Raji (cell line): ENCODE data around the gene HDGFL2.
A peak's percentile ranks its signal among the peaks of the same experiment; 100 is the strongest.

Source experiments
- POLR2A ChIP-seq: IDR thresholded peaks from 2 replicates; pipeline ENCODE4 v1.6.1; 2011; ENCODE audit warnings: low read depth, low read length, control low read depth; ENCODE audit not compliant: insufficient read depth

HDGFL2 gene

DNA sequence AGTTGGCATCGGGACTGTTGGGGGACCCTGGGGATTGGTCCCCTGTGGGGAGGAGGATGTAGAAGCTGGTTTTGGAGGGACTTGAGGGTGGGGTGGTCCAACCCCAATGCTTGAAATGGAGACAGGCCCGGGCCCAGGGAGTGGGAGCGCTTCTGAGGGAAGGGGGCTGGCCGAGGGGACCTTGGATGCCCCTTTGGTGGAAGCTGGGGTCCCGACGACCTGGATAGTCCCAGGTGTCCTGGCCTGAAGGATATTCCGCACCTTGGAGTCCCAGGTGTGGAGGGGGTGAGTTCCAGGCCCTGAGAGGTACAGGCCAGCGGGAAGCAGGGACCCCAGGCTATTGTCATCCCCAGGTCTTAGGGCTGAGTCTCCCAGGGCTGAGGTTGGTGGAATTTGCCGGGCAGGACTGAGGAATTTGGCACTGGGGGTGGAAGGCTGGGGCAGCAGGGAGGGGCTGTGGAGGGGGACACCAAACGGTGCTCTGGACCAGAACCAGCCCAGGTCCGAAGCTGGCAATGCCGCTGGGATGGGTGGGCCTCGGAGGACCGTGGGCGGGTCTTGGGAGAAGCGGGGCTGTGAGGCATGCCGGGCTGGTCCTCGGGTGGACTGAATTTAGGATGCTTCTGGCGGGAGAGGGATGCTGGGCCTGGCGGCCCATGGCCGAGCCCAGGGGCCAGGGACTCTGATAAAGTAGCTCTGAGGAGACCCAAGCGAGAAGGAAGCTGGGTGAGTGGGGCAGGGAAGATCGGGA, 1.8 kb downstream of the HDGFL2 start:
- no peak for TF ChIP-seq POLR2A

DNA sequence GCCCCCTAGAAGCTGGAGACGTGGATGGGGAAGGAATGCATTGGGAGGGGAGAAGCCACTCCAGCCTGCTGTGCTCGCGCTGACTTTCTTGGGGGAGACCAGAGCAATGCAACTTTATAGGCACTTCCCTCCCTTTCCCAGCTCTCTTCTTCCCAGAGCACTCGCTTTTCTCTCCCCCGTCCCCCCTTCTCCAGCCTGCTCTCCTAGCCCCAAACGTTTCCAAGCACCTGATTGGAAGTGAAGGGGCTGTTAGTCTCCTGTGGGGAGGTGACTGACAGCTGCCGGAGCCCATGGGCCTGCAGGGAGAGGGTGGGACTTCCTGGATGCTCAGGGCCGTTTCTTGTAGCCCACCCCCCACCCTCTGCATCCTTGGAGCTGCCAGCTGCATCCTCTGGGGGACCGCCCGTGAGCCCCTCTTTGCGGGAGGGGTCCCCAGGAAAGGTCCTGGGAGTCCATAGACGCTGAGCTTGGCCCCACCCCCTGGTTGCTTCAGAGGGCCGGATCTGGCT, 2.5 kb downstream of the HDGFL2 start:
- peak; percentile 49 for TF ChIP-seq POLR2A

DNA sequence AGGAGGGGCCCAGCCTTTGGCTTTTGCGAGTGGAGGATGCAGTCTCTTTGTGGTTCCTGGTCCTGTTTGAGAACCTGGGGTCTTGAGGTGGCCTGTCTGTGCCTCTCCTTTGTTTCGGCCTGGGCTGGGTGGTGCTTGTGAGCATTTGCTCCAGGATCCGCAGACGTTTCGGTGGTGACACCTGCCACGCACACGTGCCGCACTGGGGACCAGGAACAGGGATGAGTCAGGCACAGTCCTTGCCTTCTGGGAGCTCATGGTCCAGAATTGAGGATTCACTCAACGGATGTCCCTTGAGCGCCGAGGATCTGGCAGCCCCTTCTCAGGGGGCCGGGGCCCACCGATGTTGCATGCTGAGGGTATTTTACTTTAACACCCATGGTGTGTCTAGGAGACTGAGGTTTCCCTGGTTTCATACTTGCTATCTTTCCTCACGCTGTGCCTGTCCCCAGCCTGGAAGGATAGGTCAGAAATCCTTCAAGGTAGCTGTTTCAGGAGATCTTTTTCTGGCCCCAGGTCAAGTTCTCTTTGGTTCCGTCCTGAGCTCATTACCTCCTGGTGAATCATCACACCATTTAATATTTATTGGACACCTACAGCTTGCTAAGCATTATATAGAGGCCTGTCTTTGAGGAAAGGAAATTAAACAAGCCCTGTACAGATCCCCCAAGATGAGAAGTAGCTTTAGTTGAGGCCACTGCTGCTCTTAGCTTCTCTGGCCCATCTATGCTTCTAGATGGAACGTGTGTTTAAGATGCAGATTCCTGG, 5.1 kb downstream of the HDGFL2 start:
- no peak for TF ChIP-seq POLR2A

DNA sequence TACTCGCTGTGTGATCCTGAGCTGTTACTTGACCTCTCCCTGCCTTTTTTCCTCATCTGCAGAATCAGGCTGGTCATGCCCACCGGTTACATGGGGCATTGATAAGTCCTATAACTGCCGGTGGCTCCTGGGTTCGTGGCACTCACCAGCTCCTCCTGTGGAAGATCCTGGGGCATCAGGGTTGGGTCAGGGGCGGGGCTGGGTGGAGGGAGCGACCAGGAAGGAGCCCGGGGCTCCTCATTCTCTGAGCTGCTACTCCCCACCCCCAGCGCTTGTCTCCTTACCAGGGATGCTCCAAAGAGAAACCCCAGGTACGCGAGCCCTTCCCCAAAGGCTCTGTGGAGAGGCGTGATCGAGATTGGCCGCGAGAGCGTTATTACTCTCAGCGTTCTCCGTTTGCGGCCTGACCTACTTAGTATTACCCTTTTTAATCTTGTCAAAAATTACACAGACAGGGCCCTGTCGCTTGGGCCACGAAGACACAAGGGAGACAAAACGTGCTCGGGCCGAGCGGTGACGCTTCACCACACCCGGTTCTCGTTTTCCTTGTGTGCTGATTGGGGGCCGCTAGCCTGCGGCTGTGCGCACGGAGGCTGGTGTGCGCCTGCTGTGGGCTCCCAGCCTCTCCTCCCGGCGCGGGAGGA, 10.7 kb downstream of the HDGFL2 start:
- no peak for TF ChIP-seq POLR2A

DNA sequence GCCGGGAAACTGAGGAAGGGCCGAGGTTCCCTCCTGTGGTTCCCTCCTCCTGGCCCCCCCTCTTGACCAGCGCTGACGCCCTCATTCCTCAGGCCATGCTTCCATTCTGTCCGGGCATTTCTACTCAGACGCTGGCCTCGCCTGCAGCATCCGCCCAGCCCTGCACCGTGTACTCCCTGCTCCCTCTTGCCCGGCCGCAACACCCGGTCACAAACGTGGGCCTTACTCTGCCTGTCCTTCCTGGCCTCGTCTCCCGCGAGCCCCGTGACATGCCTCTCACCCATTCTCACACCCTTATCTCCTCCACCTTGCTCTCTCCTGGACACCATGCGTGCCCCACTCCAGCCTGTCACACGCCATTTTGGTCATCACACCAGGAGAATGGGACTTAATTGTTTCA, 11.3 kb downstream of the HDGFL2 start:
- no peak for TF ChIP-seq POLR2A

DNA sequence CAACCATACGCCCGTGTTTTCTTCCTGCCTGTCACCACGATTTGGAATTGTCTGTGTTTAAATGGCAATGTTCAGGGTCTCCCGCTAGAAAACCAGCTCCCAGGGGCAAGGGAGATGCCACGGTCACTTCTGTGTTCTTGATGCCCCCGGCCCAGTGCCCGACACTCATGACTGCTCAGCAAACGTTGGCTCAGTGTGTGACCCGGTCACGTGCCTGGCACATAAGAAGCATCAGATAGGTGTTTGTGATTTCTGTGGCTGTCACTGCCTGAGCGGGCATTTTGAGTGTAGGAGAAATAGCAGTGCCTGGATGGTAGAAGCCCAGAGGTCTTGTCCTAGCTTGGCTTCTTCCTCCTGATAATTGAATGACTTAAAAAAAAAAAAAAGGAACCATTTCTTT, 15.5 kb downstream of the HDGFL2 start:
- no peak for TF ChIP-seq POLR2A

DNA sequence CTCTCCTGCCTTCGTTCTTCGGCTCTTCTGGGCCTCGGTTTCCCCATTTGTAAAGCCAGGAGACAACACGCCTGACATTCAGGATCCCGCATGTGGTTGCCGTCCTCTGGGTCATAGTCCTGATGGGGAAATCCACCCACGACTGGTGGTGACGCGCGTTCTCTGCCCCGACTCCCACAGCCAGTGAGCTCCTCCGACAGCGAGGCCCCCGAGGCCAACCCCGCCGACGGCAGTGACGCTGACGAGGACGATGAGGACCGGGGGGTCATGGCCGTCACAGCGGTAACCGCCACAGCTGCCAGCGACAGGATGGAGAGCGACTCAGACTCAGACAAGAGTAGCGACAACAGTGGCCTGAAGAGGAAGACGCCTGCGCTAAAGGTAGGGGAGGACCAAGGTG, 16.4 kb downstream of the HDGFL2 start:
- no peak for TF ChIP-seq POLR2A

DNA sequence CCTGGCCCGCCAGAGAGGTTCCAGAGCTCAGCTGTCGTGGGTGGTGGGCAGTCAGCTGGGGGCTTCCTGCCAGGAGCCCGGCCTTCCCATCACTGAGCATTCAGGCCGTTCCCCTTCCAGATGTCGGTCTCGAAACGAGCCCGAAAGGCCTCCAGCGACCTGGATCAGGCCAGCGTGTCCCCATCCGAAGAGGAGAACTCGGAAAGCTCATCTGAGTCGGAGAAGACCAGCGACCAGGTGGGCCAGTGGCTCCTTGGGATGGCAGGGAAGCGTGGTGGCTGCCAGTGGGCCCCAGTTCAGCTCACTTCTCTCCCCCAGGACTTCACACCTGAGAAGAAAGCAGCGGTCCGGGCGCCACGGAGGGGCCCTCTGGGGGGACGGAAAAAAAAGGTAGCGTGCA, 19.3 kb downstream of the HDGFL2 start:
- TF ChIP-seq POLR2A = no peak

DNA sequence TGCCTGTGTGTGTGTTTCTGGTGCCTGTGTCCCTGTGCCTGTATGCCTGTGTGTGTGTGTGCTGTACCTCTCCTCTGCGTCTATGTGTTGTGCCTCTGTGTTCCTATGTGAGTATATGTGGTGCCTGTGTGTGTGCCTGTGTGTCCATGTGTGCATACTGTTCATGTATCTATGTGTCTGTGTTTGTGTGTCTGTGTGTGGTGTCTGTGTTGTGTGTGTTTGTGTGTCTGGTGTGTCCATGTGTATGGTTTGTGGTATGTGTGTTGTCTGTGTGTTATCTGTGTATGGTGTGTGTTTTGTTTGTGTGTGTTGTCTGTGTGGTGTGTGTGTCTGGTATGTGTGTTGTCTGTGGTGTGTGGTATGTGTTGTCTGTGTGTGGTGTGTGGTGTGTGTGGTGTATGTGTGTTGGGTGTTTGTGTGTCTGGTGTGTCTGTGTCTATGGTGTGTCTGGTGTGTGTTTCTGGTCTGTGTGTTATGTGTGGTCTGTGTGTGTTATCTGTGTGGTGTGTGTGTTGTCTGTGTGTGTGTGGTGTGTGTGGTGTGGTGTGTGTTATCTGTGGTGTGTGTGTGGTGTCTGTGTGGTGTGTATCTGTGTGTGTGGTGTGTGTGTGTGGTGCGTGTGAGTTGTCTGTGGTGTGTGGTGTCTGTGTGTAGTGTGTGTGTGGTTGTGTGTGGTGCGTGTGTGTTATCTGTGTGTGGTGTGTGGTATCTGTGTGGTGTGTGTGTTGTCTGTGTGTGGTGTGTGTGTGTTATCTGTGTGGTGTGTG, 20.4 kb downstream of the HDGFL2 start:
- TF ChIP-seq POLR2A = no peak

DNA sequence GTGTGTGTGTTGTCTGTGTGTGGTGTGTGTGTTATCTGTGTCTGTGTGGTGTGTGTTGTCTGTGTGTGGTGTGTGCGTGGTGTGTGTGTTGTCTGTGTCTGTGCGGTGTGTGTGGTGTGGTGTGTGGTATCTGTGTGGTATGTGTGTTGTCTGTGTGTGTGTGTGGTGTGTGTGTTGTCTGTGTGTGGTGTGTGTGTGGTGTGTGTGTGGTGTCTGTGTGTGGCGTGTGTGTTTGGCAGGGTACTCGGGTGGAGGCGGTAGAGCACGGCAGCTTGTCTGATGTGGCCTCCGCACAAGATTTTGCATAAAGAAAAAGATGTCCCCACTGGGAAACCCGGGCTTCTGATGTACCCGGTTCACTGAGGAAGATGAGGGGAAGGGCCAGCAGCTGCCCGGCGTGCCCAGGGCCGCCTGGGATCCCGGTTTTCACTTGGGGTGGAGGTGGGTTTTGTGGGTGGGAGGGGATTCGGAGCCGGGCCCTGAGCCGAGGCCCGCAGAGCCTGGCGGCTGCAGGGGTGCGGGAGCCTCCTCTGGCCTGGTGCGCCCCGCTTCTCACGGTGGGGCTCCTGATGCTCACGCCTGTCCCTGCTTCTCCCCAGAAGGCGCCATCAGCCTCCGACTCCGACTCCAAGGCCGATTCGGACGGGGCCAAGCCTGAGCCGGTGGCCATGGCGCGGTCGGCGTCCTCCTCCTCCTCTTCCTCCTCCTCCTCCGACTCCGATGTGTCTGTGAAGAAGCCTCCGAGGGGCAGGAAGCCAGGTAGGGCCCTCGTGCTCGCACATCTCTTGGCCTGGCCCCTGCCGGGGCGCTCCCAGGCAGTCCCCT, 21.2 kb downstream of the HDGFL2 start:
- TF ChIP-seq POLR2A = no peak

DNA sequence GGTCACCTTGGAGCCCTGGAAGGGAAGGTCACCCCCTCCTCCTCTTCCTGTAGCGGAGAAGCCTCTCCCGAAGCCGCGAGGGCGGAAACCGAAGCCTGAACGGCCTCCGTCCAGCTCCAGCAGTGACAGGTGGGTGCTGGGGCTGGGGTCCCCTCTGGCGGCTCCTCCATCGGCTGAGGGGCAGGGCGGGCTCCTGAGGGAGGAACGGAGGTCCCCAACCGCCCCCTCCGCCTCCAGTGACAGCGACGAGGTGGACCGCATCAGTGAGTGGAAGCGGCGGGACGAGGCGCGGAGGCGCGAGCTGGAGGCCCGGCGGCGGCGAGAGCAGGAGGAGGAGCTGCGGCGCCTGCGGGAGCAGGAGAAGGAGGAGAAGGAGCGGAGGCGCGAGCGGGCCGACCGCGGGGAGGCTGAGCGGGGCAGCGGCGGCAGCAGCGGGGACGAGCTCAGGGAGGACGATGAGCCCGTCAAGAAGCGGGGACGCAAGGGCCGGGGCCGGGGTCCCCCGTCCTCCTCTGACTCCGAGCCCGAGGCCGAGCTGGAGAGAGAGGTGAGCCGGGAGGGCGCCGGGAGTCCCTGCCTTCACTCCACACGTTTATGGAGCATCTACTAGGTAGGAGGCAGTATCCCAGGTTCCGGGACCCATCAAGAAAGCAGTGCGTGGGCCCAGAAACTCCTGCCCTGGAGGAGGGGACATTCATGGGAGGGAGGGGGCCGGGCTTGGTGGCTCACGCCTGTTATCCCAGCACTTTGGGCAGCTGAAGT, 22.0 kb downstream of the HDGFL2 start:
- TF ChIP-seq POLR2A = no peak

DNA sequence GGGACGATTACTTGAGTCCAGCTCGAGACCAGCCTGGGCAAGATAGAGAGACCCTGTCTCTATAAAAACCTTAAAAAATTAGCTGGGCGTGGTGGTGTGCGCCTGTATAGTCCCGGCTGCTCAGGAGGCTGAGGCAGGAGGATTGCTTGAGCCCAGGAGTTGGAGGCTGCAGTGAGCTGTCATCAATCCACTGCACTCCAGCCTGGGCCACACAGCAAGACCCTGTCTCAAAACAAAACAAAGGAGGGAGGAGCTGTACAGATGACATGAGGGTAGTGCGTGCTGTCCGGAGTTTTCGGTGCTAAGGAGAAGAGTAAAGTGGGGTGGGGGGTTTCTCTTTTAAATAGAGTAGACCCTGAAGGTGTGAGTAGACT, 22.6 kb downstream of the HDGFL2 start:
- no peak for TF ChIP-seq POLR2A

DNA sequence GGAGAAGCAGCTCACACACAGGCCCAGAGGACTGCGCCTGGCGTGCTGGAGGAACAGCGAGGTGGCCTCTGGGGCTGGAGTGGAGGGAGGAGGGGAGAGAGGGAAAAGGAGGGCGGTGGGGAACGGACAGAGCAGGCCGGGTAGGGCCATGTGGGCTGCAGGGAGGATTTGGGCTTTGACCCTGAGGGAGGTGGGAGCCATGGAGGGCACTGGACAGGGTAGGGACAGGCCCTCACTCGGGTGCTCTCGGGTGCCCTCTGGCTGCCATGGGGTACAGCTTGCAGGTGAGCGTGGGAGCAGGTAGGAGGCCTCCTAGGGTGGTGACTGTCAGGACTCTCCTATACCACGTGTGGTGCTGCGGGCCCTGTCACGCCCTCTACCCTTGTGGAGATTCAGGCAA, 23.4 kb downstream of the HDGFL2 start:
- no peak for TF ChIP-seq POLR2A

DNA sequence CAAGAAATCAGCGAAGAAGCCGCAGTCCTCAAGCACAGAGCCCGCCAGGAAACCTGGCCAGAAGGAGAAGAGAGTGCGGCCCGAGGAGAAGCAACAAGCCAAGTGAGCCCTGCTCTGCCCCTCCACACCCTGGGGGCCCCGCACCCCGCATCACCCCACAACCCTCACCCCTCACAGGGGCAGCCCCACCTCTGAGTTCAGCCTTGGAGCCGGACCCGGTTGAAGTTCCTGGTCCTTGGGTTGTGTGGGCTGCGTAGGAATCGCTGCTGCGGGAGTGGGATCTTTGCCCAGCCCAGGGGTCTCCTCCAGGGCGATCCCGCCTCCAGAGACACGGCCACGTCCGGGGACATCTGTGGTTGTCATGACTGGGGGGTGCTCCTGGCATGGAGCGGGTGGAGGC, 24.2 kb downstream of the HDGFL2 start:
- no peak for TF ChIP-seq POLR2A
